Body of pancreas (tissue), 4 donors: ENCODE measurements around the gene OR10H4. TPM values are rescaled to one million over a fixed set of nuclear protein-coding genes. Genes with fewer than 3 reads are reported as not detected.
"Not testable (repeated sequence)": the region's sequence is repeated elsewhere in the genome, so short reads cannot be mapped to it uniquely, and the experiment has no call there.

ENCODE experiments used
- ATAC-seq: fragments of 150-250 bp; one replicate; pipeline ENCODE4 v1.9.1; 2016
- DNase-seq, 4 donors: peaks; one replicate each; pipeline ENCODE4 v3.0.0-alpha.2; 2019
- H3K27ac ChIP-seq, 4 donors: fragments of 200-600 bp; sonication (generic); 1 replicate in 3 of 4; 2 replicates in 1 of 4; pipeline versions ENCODE4 v1.5.1 to v1.6.1; 2016 to 2019; ENCODE audit warnings: mild to moderate bottlenecking in 1 of 4, mixed read lengths in 1 of 4, moderate library complexity in 1 of 4
- H3K27me3 ChIP-seq, 2 donors: fragments of 200-600 bp; sonication (generic); one replicate each; pipeline ENCODE4 v1.6.0; 2016; ENCODE audit warnings: mild to moderate bottlenecking in 1 of 2
- H3K36me3 ChIP-seq, 2 donors: fragments of 200-600 bp; sonication (generic); replicated peaks in 1 of 2; 2 replicates each; pipeline ENCODE4 v1.5.1; 2016; ENCODE audit warnings: low read depth in 2 of 2; ENCODE audit not compliant: insufficient read depth in 1 of 2
- H3K4me1 ChIP-seq: fragments of 200-600 bp; sonication (generic); one replicate; pipeline ENCODE4 v1.6.0; 2016
- H3K4me3 ChIP-seq, 2 donors: fragments of 200-600 bp; sonication (generic); 1 replicate in 1 of 2; 2 replicates in 1 of 2; pipeline ENCODE4 v1.5.1; 2016 to 2019
- H3K9me3 ChIP-seq, 3 donors: fragments of 200-600 bp; sonication (generic); 1 replicate in 2 of 3; 2 replicates in 1 of 3; pipeline ENCODE4 v1.5.1; 2016
- POLR2A ChIP-seq, 3 donors: fragments of 450-650 bp; IDR thresholded peaks; one replicate each; pipeline ENCODE4 v1.6.1; 2016; ENCODE audit warnings: antibody characterized with exemption in 3 of 3, mild to moderate bottlenecking in 2 of 3
- WGBS, 2 donors: methylation state at CpG; one replicate each; pipeline ENCODE4 v1.1.5; 2017; 5-methylcytosine and 5-hydroxymethylcytosine counted together
- intact Hi-C: fragments of 100-400 bp; cut with DNase I; formaldehyde crosslinking; loops from one replicate; pipeline ENCODE4 v1.15.1; 2023
- total RNA-seq, 2 donors: library from RNA; depleted of rRNA; stranded (reverse); fragments of >200 nt; gene quantifications; one replicate each; pipeline ENCODE4 v1.1.0, GENCODE V29; 2016
- TF ChIP-seq, protein P1 (sequence below), 7 experiments: fragments of 450-650 bp in 4 of 7; fragments of 200-600 bp in 3 of 7; sonication (generic) in 3 of 7; IDR thresholded peaks; one replicate each; pipeline ENCODE4 v1.5.1; 2016 to 2019; ENCODE audit warnings: antibody characterized with exemption in 7 of 7

Gene OR10H4, protein sequence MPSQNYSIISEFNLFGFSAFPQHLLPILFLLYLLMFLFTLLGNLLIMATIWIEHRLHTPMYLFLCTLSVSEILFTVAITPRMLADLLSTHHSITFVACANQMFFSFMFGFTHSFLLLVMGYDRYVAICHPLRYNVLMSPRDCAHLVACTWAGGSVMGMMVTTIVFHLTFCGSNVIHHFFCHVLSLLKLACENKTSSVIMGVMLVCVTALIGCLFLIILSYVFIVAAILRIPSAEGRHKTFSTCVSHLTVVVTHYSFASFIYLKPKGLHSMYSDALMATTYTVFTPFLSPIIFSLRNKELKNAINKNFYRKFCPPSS
- not detected for total RNA-seq

DNA sequence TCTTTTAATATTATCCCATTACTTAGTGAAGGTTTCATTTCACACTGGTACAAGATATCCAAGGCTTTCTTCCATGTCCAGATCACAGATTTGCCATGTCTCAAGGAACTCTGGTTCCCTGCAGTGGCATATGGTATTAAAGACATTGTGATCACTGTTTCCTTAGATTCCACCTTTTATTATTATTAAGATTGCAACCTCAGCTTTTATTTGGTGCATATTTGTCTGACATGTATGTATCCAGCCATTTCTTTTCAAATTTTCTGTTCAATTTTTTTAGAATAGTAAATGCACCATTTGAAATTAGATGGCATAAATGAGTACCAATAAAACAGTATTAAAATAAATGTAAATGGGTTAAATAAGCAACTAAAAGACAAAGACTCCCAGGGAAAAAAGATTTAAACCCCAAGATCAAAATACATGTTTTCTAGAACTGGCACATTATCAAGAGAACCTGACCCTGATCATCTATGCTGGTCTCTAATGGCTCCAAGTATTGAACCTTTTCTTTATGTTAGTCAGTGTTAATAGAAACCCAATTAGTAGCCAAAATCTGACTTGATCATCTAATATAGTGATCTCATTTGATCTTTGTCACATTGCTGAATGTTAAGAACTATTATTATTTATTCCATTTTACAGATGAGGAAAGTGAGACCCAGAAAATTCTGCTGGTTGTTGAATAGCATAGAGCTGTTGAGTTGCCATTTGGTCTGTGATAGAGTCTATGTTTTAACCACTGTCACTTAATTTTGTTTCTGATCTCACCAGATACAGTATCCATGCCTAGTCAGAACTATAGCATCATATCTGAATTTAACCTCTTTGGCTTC lies at the start of gene OR10H4:
OR10H4 (plus strand) TSS at position 786 of the 836 bp plus-strand sequence; CDS start at position 786, 0 bp downstream.
- no peaks in the 10 kb centered on the region for H3K27me3 ChIP-seq

DNA sequence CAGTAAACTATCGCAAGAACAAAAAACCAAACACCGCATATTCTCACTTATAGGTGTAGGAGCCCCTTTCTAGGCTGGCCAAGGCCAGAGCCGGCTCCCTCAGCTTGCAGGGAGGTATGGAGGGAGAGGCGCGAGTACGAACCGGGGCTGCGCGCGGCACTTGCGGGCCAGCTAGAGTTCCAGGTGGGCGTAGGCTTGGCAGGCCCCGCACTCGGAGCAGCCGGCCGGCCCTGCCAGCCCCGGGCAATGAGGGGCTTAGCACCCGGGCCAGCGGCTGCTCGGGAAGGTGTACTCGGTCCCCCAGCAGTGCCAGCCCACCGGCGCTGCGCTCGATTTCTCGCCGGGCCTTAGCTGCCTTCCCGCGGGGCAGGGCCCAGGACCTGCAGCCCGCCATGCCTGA lies 49.2 kb upstream of the OR10H4 start:
- DNase-seq, H3K36me3 ChIP-seq, H3K27me3 ChIP-seq, H3K4me1 ChIP-seq, H3K9me3 ChIP-seq, ATAC-seq, intact Hi-C loops, H3K4me3 ChIP-seq, H3K27ac ChIP-seq: not testable (repeated sequence)
- 17 to 20% methylated on average over 14 to 30 of the region's 30 CpGs for WGBS, 2 donors

More for the DNA sequence above, at the start of gene OR10H4:
- Histone ChIP-seq H3K4me1 (no peaks in the 10 kb centered on the region), H3K27ac (no peak within 1 kb of the TSS), H3K4me3 (no peak within 1 kb of the TSS), H3K9me3 (no peaks in the 10 kb centered on the region), H3K36me3 (no peaks in the 10 kb centered on the region)
- ATAC-seq (no peak), DNase-seq (no peak)
- TF ChIP-seq, protein P1, sequence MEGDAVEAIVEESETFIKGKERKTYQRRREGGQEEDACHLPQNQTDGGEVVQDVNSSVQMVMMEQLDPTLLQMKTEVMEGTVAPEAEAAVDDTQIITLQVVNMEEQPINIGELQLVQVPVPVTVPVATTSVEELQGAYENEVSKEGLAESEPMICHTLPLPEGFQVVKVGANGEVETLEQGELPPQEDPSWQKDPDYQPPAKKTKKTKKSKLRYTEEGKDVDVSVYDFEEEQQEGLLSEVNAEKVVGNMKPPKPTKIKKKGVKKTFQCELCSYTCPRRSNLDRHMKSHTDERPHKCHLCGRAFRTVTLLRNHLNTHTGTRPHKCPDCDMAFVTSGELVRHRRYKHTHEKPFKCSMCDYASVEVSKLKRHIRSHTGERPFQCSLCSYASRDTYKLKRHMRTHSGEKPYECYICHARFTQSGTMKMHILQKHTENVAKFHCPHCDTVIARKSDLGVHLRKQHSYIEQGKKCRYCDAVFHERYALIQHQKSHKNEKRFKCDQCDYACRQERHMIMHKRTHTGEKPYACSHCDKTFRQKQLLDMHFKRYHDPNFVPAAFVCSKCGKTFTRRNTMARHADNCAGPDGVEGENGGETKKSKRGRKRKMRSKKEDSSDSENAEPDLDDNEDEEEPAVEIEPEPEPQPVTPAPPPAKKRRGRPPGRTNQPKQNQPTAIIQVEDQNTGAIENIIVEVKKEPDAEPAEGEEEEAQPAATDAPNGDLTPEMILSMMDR (IDR thresholded peaks at IDR 0.05), result no peak
- no peak for TF ChIP-seq POLR2A (IDR thresholded peaks at IDR 0.05)
- intact Hi-C loops, result no loop called here

DNA sequence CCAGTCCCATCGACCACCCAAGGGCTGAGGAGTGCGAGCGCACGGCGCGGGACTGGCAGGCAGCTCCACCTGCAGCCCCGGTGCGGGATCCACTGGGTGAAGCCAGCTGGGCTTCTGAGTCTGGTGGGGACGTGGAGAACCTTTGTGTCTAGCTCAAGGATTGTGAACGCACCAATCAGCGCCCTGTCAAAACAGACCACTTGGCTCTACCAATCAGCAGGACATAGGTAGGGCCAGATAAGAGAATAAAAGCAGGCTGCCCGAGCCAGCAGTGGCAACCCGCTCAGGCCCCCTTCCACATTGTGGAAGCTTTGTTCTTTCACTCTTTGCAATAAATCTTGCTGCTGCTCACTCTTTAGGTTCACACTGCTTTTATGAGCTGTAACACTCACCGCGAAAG lies 48.8 kb upstream of the OR10H4 start:
- intact Hi-C loops, ATAC-seq, H3K4me3 ChIP-seq, H3K36me3 ChIP-seq, H3K27ac ChIP-seq, H3K4me1 ChIP-seq, H3K27me3 ChIP-seq, H3K9me3 ChIP-seq: not testable (repeated sequence)
- DNase-seq, result peak in 1 of 4 donors; percentile 13
- peak in 1 of 3 donors; percentile 31 for TF ChIP-seq POLR2A (IDR thresholded peaks at IDR 0.05)
- WGBS, 2 donors, result 21 to 22% methylated on average over 6 to 15 of the region's 15 CpGs

DNA sequence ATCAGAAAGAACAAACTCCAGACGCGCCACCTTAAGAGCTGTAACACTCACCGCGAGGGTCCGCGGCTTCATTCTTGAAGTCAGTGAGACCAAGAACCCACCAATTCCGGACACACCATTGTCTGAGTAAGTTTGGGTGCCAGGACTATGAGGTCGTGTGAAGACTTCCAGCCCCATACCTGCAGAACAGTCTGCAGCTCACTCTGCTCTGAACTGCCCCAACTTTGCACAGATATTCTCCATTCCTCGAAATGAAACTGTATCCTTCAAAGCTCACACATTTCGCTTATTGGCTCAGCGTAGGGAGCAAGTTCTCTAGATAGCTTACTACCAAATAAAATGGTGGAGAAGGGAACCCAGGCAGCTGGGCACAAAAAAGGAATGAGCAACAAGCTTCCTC lies 48.3 kb upstream of the OR10H4 start:
- TF ChIP-seq POLR2A (IDR thresholded peaks at IDR 0.05), result no peak
- intact Hi-C loops, result no loop called here
- H3K27me3 ChIP-seq, result peaks cover 0 to 3% of the 10 kb centered on the region in 2 donors
- H3K9me3 ChIP-seq, result no peaks in the 10 kb centered on the region
- no peak overlapping the region for H3K27ac ChIP-seq
- no peaks in the 10 kb centered on the region for H3K36me3 ChIP-seq
- no peaks in the 10 kb centered on the region for H3K4me1 ChIP-seq
- no peak for ATAC-seq
- DNase-seq, result no peak
- WGBS, 2 donors, result 65 to 71% methylated on average over 11 of the region's 11 CpGs
- no peak overlapping the region for H3K4me3 ChIP-seq

DNA sequence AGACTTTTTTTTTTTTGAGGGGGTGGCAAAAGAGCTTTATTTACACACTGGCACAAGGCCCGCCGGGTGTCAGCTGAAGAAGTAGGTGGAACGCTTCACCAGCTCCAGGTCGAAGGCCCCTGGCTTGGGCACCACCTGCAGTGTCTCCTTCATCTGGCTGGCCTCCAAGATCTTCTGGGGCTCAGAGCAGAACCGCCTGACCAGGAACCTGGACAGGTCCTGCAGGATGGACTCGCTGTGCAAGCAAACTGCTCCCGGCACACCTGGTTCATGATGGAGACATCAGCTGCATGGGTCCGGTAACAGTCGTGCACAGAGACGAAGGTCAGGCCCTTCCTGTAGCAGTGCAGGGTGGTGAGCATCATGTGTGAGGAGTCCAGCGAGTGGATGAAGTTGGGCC lies 46.6 kb upstream of the OR10H4 start:
- no peak for ATAC-seq
- no peaks in the 10 kb centered on the region for H3K4me1 ChIP-seq
- no peak overlapping the region for H3K27ac ChIP-seq
- intact Hi-C loops, result no loop called here
- DNase-seq, result no peak
- no peaks in the 10 kb centered on the region for H3K36me3 ChIP-seq
- TF ChIP-seq, protein P1 (IDR thresholded peaks at IDR 0.05), result no peak
- TF ChIP-seq POLR2A (IDR thresholded peaks at IDR 0.05), result no peak
- H3K9me3 ChIP-seq, result no peaks in the 10 kb centered on the region
- WGBS, 2 donors, result 74 to 82% methylated on average over 10 to 11 of the region's 11 CpGs
- peaks cover 0 to 3% of the 10 kb centered on the region in 2 donors for H3K27me3 ChIP-seq
- no peak overlapping the region for H3K4me3 ChIP-seq

DNA sequence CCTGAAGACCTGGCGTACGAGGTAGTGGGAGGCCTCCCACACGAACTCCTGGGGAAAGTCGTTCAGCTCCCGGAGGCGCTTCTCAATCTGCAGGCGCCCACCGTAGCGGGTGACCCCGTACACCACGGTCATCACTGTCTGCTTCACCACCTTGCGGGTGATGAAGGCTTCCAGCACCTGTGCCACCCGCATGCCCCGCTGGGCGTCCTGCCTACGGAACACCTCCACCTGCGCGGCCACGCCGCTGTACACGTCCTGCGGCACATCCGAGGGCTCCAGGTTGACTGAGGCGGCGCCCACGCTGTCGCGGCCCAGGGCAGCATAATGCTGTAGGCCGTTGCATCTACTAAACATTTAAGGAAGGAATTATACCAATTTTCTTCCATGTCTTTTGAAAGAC lies 45.9 kb upstream of the OR10H4 start:
- intact Hi-C loops, H3K36me3 ChIP-seq, H3K27ac ChIP-seq, ATAC-seq, H3K4me3 ChIP-seq, H3K27me3 ChIP-seq, H3K9me3 ChIP-seq, H3K4me1 ChIP-seq, DNase-seq: not testable (repeated sequence)
- WGBS, 2 donors, result 83 to 92% methylated on average over 15 to 25 of the region's 29 CpGs
